Neural cell (in vitro differentiated cells): Measurements from ENCODE around the gene PTPRR. TPM values are rescaled to one million over a fixed set of nuclear protein-coding genes. Genes with fewer than 3 reads are reported as not detected.

Source experiments
- H2AFZ ChIP-seq: fragments of 200-600, 300-800 bp; sonication (generic), shearing (Covaris generic); 2 replicates; pipeline ENCODE4 v1.6.0; 2014; ENCODE audit warnings: low read depth, mild to moderate bottlenecking, antibody characterized with exemption, low read length, moderate library complexity
- H3F3A ChIP-seq: fragments of 200-600 bp; shearing (Covaris generic); 2 replicates; pipeline ENCODE4 v1.6.1; 2016; ENCODE audit warnings: mild to moderate bottlenecking, moderate library complexity, mixed read lengths, antibody characterized with exemption, low read length; ENCODE audit not compliant: insufficient read depth, poor library complexity, severe bottlenecking
- H3K27ac ChIP-seq: fragments of 200-600, 300-800 bp; sonication (generic), shearing (Covaris generic); 2 replicates; pipeline ENCODE4 v1.5.1; 2014; ENCODE audit warnings: mild to moderate bottlenecking, low read length, moderate library complexity
- H3K27me3 ChIP-seq: fragments of 300-800, 200-600 bp; sonication (generic), shearing (Covaris generic); 2 replicates; pipeline ENCODE4 v1.6.0; 2014; ENCODE audit warnings: mild to moderate bottlenecking, low read depth, low read length, moderate library complexity; ENCODE audit not compliant: insufficient read depth
- H3K36me3 ChIP-seq: fragments of 300-800, 200-600 bp; sonication (generic), shearing (Covaris generic); 2 replicates; pipeline ENCODE4 v1.5.1; 2014; ENCODE audit warnings: mild to moderate bottlenecking, antibody characterized with exemption, low read length, moderate library complexity; ENCODE audit not compliant: insufficient read depth
- H3K4me2 ChIP-seq: fragments of 300-800, 200-600 bp; sonication (generic), shearing (Covaris generic); 2 replicates; pipeline ENCODE4 v1.6.0; 2014; ENCODE audit warnings: mild to moderate bottlenecking, low read length
- H3K4me3 ChIP-seq: fragments of 300-800, 200-600 bp; sonication (generic), shearing (Covaris generic); 2 replicates; pipeline ENCODE4 v1.5.1; 2014; ENCODE audit warnings: mild to moderate bottlenecking, low read length, moderate library complexity
- H3K79me2 ChIP-seq: fragments of 200-600 bp; shearing (Covaris generic); replicated peaks from 2 replicates; pipeline ENCODE4 v1.6.0; 2014; ENCODE audit warnings: mild to moderate bottlenecking, low read length, moderate library complexity; ENCODE audit not compliant: insufficient read depth
- H3K9ac ChIP-seq: fragments of 300-800, 200-600 bp; sonication (generic), shearing (Covaris generic); 2 replicates; pipeline ENCODE4 v1.6.1; 2016; ENCODE audit warnings: mild to moderate bottlenecking, low read length, mixed read lengths
- H3K9me2 ChIP-seq: fragments of 200-600 bp; shearing (Covaris generic); 2 replicates; pipeline ENCODE4 v1.6.1; 2016; ENCODE audit warnings: mild to moderate bottlenecking, low read length, mixed read lengths; ENCODE audit not compliant: insufficient read depth
- H3K9me3 ChIP-seq: fragments of 200-600, 300-800 bp; sonication (generic), shearing (Covaris generic); 2 replicates; pipeline ENCODE4 v1.6.1; 2016; ENCODE audit warnings: mild to moderate bottlenecking, mixed run types, low read length, moderate library complexity, mixed read lengths
- H4K20me1 ChIP-seq: fragments of 200-600 bp; shearing (Covaris generic); 2 replicates; pipeline ENCODE4 v1.6.1; 2016; ENCODE audit warnings: mild to moderate bottlenecking, mixed run types; ENCODE audit not compliant: insufficient read depth
- CTCF ChIP-seq: fragments of 450-650 bp; IDR thresholded peaks from 2 replicates; pipeline ENCODE4 v1.5.1; 2014; ENCODE audit warnings: antibody characterized with exemption, mild to moderate bottlenecking, moderate library complexity; ENCODE audit not compliant: poor library complexity, severe bottlenecking
- EP300 ChIP-seq: fragments of 450-650 bp; conservative IDR thresholded peaks from 2 replicates; pipeline ENCODE4 v1.6.1; 2014; ENCODE audit warnings: antibody characterized with exemption, mild to moderate bottlenecking, moderate library complexity; ENCODE audit not compliant: poor library complexity, severe bottlenecking
- EZH2 ChIP-seq: fragments of 200-600, 300-800 bp; shearing (Covaris generic), sonication (generic); IDR thresholded peaks from 2 replicates; pipeline ENCODE4 v1.6.1; 2014; ENCODE audit warnings: antibody characterized with exemption, low read length, borderline replicate concordance, mild to moderate bottlenecking; ENCODE audit not compliant: insufficient read depth, poor library complexity, severe bottlenecking
- MXI1 ChIP-seq: fragments of 450-650 bp; conservative IDR thresholded peaks from 2 replicates; pipeline ENCODE4 v1.6.1; 2014; ENCODE audit warnings: antibody characterized with exemption, mild to moderate bottlenecking; ENCODE audit not compliant: poor library complexity, severe bottlenecking
- POLR2AphosphoS5 ChIP-seq: IDR thresholded peaks from 2 replicates; pipeline ENCODE4 v1.6.1; 2012
- RAD21 ChIP-seq: fragments of 450-650 bp; conservative IDR thresholded peaks from 2 replicates; pipeline ENCODE4 v1.6.1; 2014; ENCODE audit warnings: antibody characterized with exemption, mild to moderate bottlenecking, moderate library complexity
- REST ChIP-seq: IDR thresholded peaks from 2 replicates; pipeline ENCODE4 v1.6.1; 2012; ENCODE audit warnings: borderline replicate concordance
- SMC3 ChIP-seq: fragments of 450-650 bp; conservative IDR thresholded peaks from 2 replicates; pipeline ENCODE4 v1.6.1; 2014; ENCODE audit warnings: antibody characterized with exemption, mild to moderate bottlenecking, moderate library complexity; ENCODE audit not compliant: poor library complexity
- TAF1 ChIP-seq: IDR thresholded peaks from 2 replicates; pipeline ENCODE4 v1.6.1; 2012; ENCODE audit warnings: low read depth
- polyA plus RNA-seq: library from polyadenylated mRNA; depleted of rRNA; stranded (reverse); fragments of >200 nt; gene quantifications from 2 replicates; pipeline ENCODE4 v1.2.3, GENCODE V29; 2014

Gene PTPRR
- polyA plus RNA-seq, 1 donor from 2014 or later: 2.2 TPM

GRCh38 chr12:70695361-70696023 is 225.0 kb downstream of the PTPRR start:
- no peaks in the 10 kb centered on the region for H3K79me2 ChIP-seq
- H3K9me2 ChIP-seq: no peaks in the 10 kb centered on the region
- no peak for TF ChIP-seq SMC3
- no peak for TF ChIP-seq EZH2
- TF ChIP-seq REST: no peak
- no peak for TF ChIP-seq CTCF
- no peak for TF ChIP-seq TAF1
- no peak for TF ChIP-seq EP300
- TF ChIP-seq MXI1: no peak
- no peak for TF ChIP-seq POLR2AphosphoS5
- no peak for TF ChIP-seq RAD21
- no peaks in the 10 kb centered on the region for H3F3A ChIP-seq
- H3K9me3 ChIP-seq: no peaks in the 10 kb centered on the region
- H2AFZ ChIP-seq: no peak overlapping the region
- H3K4me2 ChIP-seq: no peak overlapping the region
- H3K36me3 ChIP-seq: no peaks in the 10 kb centered on the region
- no peaks in the 10 kb centered on the region for H3K27me3 ChIP-seq
- no peak overlapping the region for H3K27ac ChIP-seq
- H3K9ac ChIP-seq: no peak overlapping the region
- no peak overlapping the region for H3K4me3 ChIP-seq
- H4K20me1 ChIP-seq: no peaks in the 10 kb centered on the region

DNA sequence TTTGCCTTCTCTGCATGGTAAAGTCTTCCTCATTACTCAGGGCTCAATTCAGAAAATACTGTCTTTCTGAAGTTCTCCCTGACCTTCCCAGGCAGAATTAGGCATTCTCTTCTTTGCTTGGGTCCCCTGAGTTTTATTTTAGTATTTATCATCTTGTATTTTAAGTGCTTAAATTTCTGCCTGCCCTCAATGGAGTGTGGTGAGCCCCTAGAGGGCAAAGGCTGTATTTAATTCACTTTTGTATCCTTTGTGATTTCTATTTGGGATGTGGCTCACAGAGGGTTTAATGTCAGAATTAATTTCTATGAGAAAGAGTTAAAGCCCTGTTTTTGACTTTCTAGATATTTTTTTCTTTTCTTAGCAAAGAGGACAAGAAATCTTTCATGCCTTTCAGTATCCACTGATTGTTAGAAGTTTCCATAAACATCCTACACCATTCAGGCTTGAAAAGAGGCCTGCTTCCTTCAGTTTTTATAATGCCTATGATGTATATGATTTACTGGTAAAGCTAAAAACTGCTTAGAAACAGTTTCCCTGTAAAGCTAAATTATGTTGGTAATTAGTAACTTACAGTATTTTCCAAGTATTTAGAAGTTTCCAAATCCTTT is 227.8 kb downstream of the PTPRR start:
- Histone ChIP-seq H3K79me2 (no peaks in the 10 kb centered on the region), H3F3A (no peaks in the 10 kb centered on the region), H3K4me3 (no peak overlapping the region), H2AFZ (no peak overlapping the region), H4K20me1 (no peaks in the 10 kb centered on the region), H3K27ac (no peak overlapping the region), H3K36me3 (no peaks in the 10 kb centered on the region), H3K9me3 (no peaks in the 10 kb centered on the region), H3K9me2 (no peaks in the 10 kb centered on the region), H3K4me2 (no peak overlapping the region), H3K9ac (no peak overlapping the region), H3K27me3 (no peaks in the 10 kb centered on the region)
- TF ChIP-seq SMC3: no peak
- no peak for TF ChIP-seq EP300
